Activated effector memory CD4-positive, alpha-beta T cell treated with anti-CD3 and anti-CD28 coated beads, Interleukin-2, amount 50 U/mL, for 16 hours (primary cell): Measurements from ENCODE around the gene VRTN.

Experiments
- DNase-seq: peaks from one replicate; pipeline ENCODE4 v3.0.0-alpha.2; 2020

VRTN gene

DNA sequence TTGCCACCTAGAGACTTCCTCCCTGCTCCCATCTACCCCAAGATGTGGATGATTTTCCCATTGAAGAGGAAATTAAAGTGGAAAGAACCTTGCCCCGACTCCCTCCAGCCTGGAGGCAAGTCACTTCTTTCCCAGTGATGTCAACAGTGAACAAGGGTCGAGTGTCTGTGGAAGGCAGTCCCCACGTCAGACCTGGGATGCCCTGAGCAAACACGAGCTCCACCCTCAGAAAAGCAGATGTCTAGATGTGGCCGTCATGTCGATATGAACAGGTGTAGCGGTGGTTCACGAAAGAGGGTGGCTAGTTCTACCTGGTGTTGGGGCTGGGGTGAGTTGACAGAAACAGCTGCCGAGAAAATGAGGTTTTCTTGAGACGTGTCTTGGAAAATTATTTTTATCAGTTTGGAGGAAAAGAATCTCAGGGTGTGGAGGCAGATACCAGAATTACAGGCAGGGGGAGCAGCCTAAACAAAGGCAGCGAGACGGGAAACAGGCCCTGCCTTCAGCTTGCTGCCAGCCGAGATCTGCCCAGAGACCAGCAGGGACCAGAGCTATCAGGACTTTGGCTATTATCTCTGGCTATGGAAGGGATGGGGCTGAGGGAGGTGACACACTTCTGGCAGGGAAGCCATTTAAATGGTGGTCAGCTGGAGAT, 51.9 kb downstream of the VRTN start:
- DNase-seq = no peak

DNA sequence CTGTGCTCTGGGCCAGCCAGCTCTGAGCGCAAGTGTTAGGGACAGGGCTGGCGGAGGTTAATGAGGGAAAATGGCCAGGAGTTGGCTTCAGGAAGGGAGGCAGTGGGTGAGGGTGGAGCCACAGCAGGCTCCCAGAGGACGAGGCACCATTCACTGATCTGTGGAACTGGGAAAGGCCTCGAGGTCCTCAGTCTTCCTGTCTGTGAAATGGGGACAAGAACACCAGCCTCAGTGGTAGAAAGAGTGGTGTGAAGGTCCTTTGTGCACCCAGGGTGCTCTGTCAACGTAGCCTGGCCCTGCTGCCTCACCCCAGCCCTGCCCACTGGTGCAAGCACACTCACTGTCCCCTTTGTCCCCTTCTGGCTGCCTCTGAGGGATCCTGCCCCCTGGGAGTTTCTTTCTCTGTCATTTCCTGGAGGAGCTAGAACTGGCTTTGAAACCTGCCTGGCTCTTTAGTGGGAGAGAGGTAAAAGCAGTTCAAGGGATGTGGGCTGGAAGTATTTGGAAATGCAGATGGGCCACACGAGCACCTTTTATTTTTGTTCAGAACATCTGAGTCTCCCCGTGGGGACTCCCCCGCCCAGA, 52.7 kb downstream of the VRTN start:
- DNase-seq = no peak

DNA sequence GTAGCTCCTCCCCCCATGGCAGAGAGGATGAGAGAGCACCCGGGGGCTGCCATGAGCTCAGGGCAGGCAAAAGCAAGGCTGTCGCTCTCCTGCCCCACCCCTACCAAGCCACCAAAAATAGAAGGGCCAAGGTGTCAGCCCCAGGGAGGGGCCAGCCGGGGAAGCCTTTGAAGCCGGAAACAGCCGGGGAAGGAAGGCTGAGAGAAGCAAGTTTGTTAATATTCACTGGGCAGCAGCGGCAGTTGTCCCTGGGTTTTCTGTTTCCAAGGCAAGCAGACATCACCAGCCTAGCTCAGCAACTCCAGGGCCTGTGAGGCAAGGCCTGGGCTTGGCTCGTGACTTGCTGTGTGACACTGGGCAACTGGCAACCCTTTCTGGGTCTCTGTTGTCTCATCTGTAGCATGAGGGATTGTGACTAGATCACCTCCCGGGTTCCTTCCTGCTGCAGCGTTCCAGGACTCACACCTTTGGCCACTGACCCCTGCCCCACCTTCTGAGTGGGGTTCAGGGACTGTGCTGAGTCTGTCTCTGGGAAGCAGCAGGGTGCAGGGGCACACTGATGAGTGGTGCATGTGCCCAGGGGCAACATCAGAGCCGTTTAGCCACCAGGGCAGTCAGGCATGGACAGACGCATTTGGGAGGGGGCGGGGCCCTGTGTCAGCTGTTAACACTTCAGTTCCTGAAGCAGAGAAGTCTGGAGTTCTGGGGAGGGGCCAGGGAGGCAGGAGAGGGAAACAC, 53.4 kb downstream of the VRTN start:
- DNase-seq = peak; percentile 84

- DNase-seq = no peak
These were observed 54.4 kb downstream of the VRTN start for GRCh38 chr14:74402401-74403251.

- no peak for DNase-seq
These were observed 55.5 kb downstream of the VRTN start for GRCh38 chr14:74403619-74404417.

DNA sequence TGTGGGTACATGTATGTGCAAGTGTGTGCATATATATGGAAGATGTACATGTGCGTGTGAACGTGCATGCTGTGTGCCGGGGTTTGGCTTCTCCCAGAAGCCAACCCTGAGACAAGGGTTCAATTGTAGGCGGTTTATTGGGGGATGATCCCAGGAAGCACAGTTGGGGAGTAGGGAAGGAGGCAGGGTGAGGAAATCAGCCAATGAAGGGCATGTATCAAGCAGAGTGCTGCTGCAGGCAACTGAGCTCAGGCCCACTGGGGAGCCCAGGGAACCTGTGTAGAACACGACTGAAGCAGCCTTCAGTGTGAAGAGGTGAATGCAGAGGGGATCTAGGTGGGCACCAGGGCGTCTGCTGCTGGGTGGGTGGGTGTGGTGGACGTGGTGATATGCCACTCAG, 56.2 kb downstream of the VRTN start:
- DNase-seq = no peak

DNA sequence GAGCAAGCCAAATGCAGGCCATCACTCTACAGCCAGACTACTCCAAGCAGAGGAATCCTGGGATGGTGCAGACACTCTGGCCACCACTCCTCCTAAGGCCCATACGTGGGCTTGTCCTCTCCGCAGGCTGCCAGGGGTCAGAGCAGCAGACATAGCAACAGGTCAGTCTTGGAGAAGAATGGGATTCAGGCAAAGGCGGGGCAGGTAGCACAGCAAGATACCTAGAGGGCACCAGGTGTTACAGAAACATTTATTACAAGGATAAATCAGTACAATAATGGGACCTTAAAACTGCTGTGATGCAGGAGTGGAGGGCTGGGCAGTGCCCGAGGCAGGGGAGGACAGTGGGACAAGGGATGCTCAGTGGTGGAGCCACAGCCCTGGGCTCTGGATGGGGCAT, 57.4 kb downstream of the VRTN start:
- no peak for DNase-seq

DNA sequence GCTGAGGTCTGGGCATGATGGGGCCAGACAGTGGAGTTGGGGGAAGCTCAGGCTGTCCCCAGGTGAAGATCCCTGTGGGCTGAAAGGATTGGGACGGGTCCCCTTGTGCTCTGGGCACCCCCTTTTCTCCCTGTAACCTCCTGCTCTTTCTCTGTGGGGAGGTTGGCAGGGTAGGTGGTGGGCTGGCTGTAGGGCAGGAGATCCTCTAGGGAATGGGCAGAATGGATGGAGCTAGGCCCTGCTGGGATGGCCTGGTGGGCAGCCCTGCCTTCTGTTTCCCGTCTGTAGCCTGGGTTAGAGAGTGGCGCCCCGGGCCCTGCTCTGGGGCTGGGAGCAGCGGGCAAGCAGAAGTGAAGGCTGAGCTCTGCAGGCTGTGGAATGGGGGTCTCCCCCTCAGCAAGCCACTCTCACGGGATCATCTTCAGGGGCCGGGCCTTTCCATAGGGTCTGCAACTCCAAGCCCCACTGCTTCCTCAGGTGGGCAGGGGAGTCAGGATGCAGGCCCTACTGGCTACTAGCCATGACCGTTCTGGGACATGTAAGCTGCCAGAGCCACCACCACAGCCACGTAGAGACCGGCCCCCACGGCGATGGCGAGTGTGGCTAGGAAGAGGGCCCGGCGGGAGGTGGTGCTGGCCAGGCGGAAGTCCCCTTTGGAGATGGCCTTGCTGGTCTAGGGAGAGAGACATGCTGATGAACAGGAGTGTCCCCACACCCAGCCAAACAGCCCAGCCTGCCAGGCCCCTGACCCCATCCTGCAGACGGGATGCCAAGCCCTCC, 58.9 kb downstream of the VRTN start:
- DNase-seq = no peak

- peak; percentile 53 for DNase-seq
These were observed 59.5 kb downstream of the VRTN start for GRCh38 chr14:74407801-74408154.

- peak; percentile 8 for DNase-seq
These were observed 60.6 kb downstream of the VRTN start for GRCh38 chr14:74408870-74409269.

- no peak for DNase-seq
These were observed 61.2 kb downstream of the VRTN start for GRCh38 chr14:74409441-74409840.
